Measurements from ENCODE around the gene HP.

Gene HP

GRCh38 chr16:72085002-72085401 lies 30.7 kb downstream of the HP start:
- no peak for TF ChIP-seq CTCF (IDR thresholded peaks at IDR 0.05; ENCODE audit: low read depth, low read length)
- no peak overlapping the region for H3K4me3 ChIP-seq (ENCODE audit: low read depth, low read length)
- in situ Hi-C loops (cut with HindIII; ENCODE audit: low sequenced_read_pairs): no loop called here
- no peak for DNase-seq (ENCODE audit: low read depth, low spot score)

GRCh38 chr16:72091217-72091616 lies 36.9 kb downstream of the HP start:
- in situ Hi-C loops (cut with HindIII; ENCODE audit: low sequenced_read_pairs): no loop called here
- TF ChIP-seq CTCF (IDR thresholded peaks at IDR 0.05; ENCODE audit: low read depth, low read length): no peak
- no peak overlapping the region for H3K4me3 ChIP-seq (ENCODE audit: low read depth, low read length)
- DNase-seq (ENCODE audit: low read depth, low spot score): no peak

- in situ Hi-C loops (cut with HindIII; ENCODE audit: low sequenced_read_pairs): no loop called here
- peak overlapping the region; percentile 99 for H3K4me3 ChIP-seq (ENCODE audit: low read depth, low read length)
- TF ChIP-seq CTCF (IDR thresholded peaks at IDR 0.05; ENCODE audit: low read depth, low read length): no peak
- peak; percentile 68 for DNase-seq (ENCODE audit: low read depth, low spot score)
Measured at GRCh38 chr16:72092832-72093447, 38.6 kb downstream of the HP start.

GRCh38 chr16:72093448-72094265 lies 39.4 kb downstream of the HP start, which contains the start of the genes DHX38 and TXNL4B:
TSS of gene DHX38 (plus strand) at chr16:72093847. CDS start at chr16:72096158, 2,311 bp downstream.
TSS of gene TXNL4B (minus strand) at chr16:72093620. CDS start at chr16:72090749, 2,871 bp downstream.
- in situ Hi-C loops (cut with HindIII; ENCODE audit: low sequenced_read_pairs): no loop called here
- H3K4me3 ChIP-seq (ENCODE audit: low read depth, low read length): peak within 1 kb of the TSS; percentile 99
- no peak for TF ChIP-seq CTCF (IDR thresholded peaks at IDR 0.05; ENCODE audit: low read depth, low read length)
- DNase-seq (ENCODE audit: low read depth, low spot score): peak; percentile 99

- DNase-seq (ENCODE audit: low read depth, low spot score): no peak
- TF ChIP-seq CTCF (IDR thresholded peaks at IDR 0.05; ENCODE audit: low read depth, low read length): no peak
- peak overlapping the region; percentile 99 for H3K4me3 ChIP-seq (ENCODE audit: low read depth, low read length)
- in situ Hi-C loops (cut with HindIII; ENCODE audit: low sequenced_read_pairs): no loop called here
Measured at GRCh38 chr16:72094266-72094610, 39.9 kb downstream of the HP start.

GRCh38 chr16:72098936-72099335 lies 44.6 kb downstream of the HP start:
- TF ChIP-seq CTCF (IDR thresholded peaks at IDR 0.05; ENCODE audit: low read depth, low read length): no peak
- no peak for DNase-seq (ENCODE audit: low read depth, low spot score)
- no peak overlapping the region for H3K4me3 ChIP-seq (ENCODE audit: low read depth, low read length)
- in situ Hi-C loops (cut with HindIII; ENCODE audit: low sequenced_read_pairs): no loop called here
